Spleen (tissue), 11 donors: Measurements from ENCODE around the gene SLC22A15. TPM values are rescaled to one million over a fixed set of nuclear protein-coding genes. Genes with fewer than 3 reads are reported as not detected.

Source experiments
- DNase-seq: peaks from one replicate; pipeline ENCODE4 v3.0.0-alpha.2; 2020
- H3K27ac ChIP-seq, 8 donors: fragments of 200-600 bp; sonication (generic) in 7 of 8; 1 replicate in 4 of 8; 2 replicates in 4 of 8; pipeline versions ENCODE4 v1.5.0 to v1.8.0; 2016 to 2021; ENCODE audit warnings: inconsistent platforms in 4 of 8, mild to moderate bottlenecking in 4 of 8, moderate library complexity in 1 of 8
- H3K27me3 ChIP-seq, 7 donors: fragments of 200-600 bp; sonication (generic) in 6 of 7; replicated peaks in 1 of 7; 1 replicate in 4 of 7; 2 replicates in 3 of 7; pipeline versions ENCODE4 v1.5.0 to v1.8.0; 2016 to 2021; ENCODE audit warnings: inconsistent platforms in 3 of 7, mild to moderate bottlenecking in 1 of 7
- H3K36me3 ChIP-seq, 6 donors: fragments of 200-600 bp; sonication (generic) in 5 of 6; 1 replicate in 4 of 6; 2 replicates in 2 of 6; pipeline versions ENCODE4 v1.5.0 to v1.8.0; 2016 to 2021; ENCODE audit warnings: inconsistent platforms in 2 of 6
- H3K4me1 ChIP-seq, 6 donors: fragments of 200-600 bp; sonication (generic) in 5 of 6; 1 replicate in 3 of 6; 2 replicates in 3 of 6; pipeline versions ENCODE4 v1.5.0 to v1.8.0; 2016 to 2021; ENCODE audit warnings: inconsistent platforms in 3 of 6
- H3K4me3 ChIP-seq, 8 donors: fragments of 200-600 bp; sonication (generic) in 7 of 8; 1 replicate in 4 of 8; 2 replicates in 4 of 8; pipeline versions ENCODE4 v1.5.0 to v1.8.0; 2016 to 2021; ENCODE audit warnings: inconsistent platforms in 4 of 8, mild to moderate bottlenecking in 4 of 8, moderate library complexity in 2 of 8
- H3K9me3 ChIP-seq, 8 donors: fragments of 200-600 bp; sonication (generic) in 7 of 8; 1 replicate in 4 of 8; 2 replicates in 4 of 8; pipeline versions ENCODE4 v1.5.0 to v1.8.0; 2016 to 2021; ENCODE audit warnings: inconsistent platforms in 4 of 8
- POLR2A ChIP-seq, 3 donors: fragments of 450-650 bp; IDR thresholded peaks; one replicate each; pipeline ENCODE4 v1.5.1; 2017; ENCODE audit warnings: antibody characterized with exemption in 3 of 3, mild to moderate bottlenecking in 1 of 3
- POLR2AphosphoS5 ChIP-seq, 3 donors: sonication (generic); formaldehyde crosslinking; IDR thresholded peaks; one replicate each; pipeline ENCODE4 v1.5.1; 2017; ENCODE audit warnings: antibody characterized with exemption in 3 of 3
- WGBS, 5 donors: extraction: QIAGEN DNeasy Blood & Tissue Kit in 3 of 5; methylation state at CpG; one replicate each; pipeline versions ENCODE4 v1.1.5 to v1.1.7; 2013 to 2018; 5-methylcytosine and 5-hydroxymethylcytosine counted together
- intact Hi-C: fragments of 100-400 bp; cut with DNase I; formaldehyde crosslinking; loops from one replicate; pipeline ENCODE4 v1.15.0; 2023; ENCODE audit warnings: low total_unique reads
- polyA plus RNA-seq, 3 donors: library from polyadenylated mRNA; stranded (reverse); fragments of 200-250 nt; gene quantifications; one replicate each; pipeline ENCODE4 v1.2.1, GENCODE V29; 2013
- total RNA-seq, 7 donors: library from RNA; depleted of rRNA in 3 of 7; stranded (reverse); fragments of >200 nt in 3 of 7; fragmentation: NEBNext Ultra II Directional in 4 of 7; extraction: Animal tissue kit (Norgen Biotek cat#: 25700) in 4 of 7; gene quantifications; one replicate each; pipeline versions ENCODE4 v1.1.0 to v1.2.1, GENCODE V29; 2016 to 2021
- TF ChIP-seq, protein P1 (sequence below), 11 experiments: fragments of 200-600 bp in 7 of 11; fragments of 450-650 bp in 4 of 11; sonication (generic) in 4 of 11; IDR thresholded peaks in 8 of 11; conservative IDR thresholded peaks in 3 of 11; 1 replicate in 7 of 11; 2 replicates in 4 of 11; pipeline versions ENCODE4 v1.4.0 to v1.8.0; 2016 to 2021; ENCODE audit warnings: antibody characterized with exemption in 11 of 11, inconsistent platforms in 4 of 11, mild to moderate bottlenecking in 1 of 11
- donor health status: healthy with polysubstance abuse.
- donor health status: DM: no; HTN: no; CAD: no; lungs with moderate emphysema.
- donor health status: DM: no; HTN: no; CAD: no.
- donor health status: Bipolar disorder and iron deficiency.
- donor health status: healthy.
- donor health status: DM: no; HTN: no; CAD: no.
- donor health status: DM: yes; HTN: yes; CAD: no.

SLC22A15 gene
- total and polyA plus RNA-seq, 10 donors: 1.2 to 24.8 (median 11.2) TPM

GRCh38 chr1:115952547-115952946 lies 23.8 kb upstream of the SLC22A15 start:
- Histone ChIP-seq H3K4me1 (no peaks in the 10 kb centered on the region), H3K9me3 (no peaks in the 10 kb centered on the region), H3K27ac (no peak overlapping the region), H3K36me3 (no peaks in the 10 kb centered on the region), H3K4me3 (no peak overlapping the region), H3K27me3 (peaks cover 0 to 4% (median 0%) of the 10 kb centered on the region in 7 donors)
- TF ChIP-seq, protein P1, sequence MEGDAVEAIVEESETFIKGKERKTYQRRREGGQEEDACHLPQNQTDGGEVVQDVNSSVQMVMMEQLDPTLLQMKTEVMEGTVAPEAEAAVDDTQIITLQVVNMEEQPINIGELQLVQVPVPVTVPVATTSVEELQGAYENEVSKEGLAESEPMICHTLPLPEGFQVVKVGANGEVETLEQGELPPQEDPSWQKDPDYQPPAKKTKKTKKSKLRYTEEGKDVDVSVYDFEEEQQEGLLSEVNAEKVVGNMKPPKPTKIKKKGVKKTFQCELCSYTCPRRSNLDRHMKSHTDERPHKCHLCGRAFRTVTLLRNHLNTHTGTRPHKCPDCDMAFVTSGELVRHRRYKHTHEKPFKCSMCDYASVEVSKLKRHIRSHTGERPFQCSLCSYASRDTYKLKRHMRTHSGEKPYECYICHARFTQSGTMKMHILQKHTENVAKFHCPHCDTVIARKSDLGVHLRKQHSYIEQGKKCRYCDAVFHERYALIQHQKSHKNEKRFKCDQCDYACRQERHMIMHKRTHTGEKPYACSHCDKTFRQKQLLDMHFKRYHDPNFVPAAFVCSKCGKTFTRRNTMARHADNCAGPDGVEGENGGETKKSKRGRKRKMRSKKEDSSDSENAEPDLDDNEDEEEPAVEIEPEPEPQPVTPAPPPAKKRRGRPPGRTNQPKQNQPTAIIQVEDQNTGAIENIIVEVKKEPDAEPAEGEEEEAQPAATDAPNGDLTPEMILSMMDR (IDR thresholded peaks at IDR 0.05 in 8 of 11, conservative IDR thresholded peaks at IDR 0.05 in 3 of 11): no peak
- no peak for TF ChIP-seq POLR2A (IDR thresholded peaks at IDR 0.05)
- TF ChIP-seq POLR2AphosphoS5 (IDR thresholded peaks at IDR 0.05): no peak
- 0% methylated on average over 1 of the region's 1 CpG for WGBS, 5 donors
- no peak for DNase-seq
- intact Hi-C loops: no loop called here

- no peak overlapping the region for H3K4me3 ChIP-seq
- H3K4me1 ChIP-seq: no peaks in the 10 kb centered on the region
- intact Hi-C loops: no loop called here
- no peaks in the 10 kb centered on the region for H3K9me3 ChIP-seq
- no peak for DNase-seq
- TF ChIP-seq POLR2AphosphoS5 (IDR thresholded peaks at IDR 0.05) (no peak), POLR2A (IDR thresholded peaks at IDR 0.05) (no peak)
- TF ChIP-seq, protein P1 (IDR thresholded peaks at IDR 0.05 in 8 of 11, conservative IDR thresholded peaks at IDR 0.05 in 3 of 11): no peak
- peaks cover 0 to 4% (median 0%) of the 10 kb centered on the region in 7 donors for H3K27me3 ChIP-seq
- H3K36me3 ChIP-seq: no peaks in the 10 kb centered on the region
- H3K27ac ChIP-seq: no peak overlapping the region
- WGBS, 5 donors: 26 to 52% (median 39%) methylated on average over 1 of the region's 1 CpG
Observed at GRCh38 chr1:115953180-115953579, 23.1 kb upstream of the SLC22A15 start.

GRCh38 chr1:115954684-115955083 lies 21.6 kb upstream of the SLC22A15 start:
- no peak for DNase-seq
- TF ChIP-seq, protein P1 (IDR thresholded peaks at IDR 0.05 in 8 of 11, conservative IDR thresholded peaks at IDR 0.05 in 3 of 11): no peak
- TF ChIP-seq POLR2AphosphoS5 (IDR thresholded peaks at IDR 0.05) (no peak), POLR2A (IDR thresholded peaks at IDR 0.05) (no peak)
- intact Hi-C loops: no loop called here
- Histone ChIP-seq H3K4me3 (no peak overlapping the region), H3K27ac (no peak overlapping the region), H3K27me3 (peaks cover 0 to 4% (median 0%) of the 10 kb centered on the region in 7 donors), H3K4me1 (no peaks in the 10 kb centered on the region), H3K9me3 (no peaks in the 10 kb centered on the region), H3K36me3 (no peaks in the 10 kb centered on the region)
- WGBS, 5 donors: 84 to 88% (median 87%) methylated on average over 2 of the region's 2 CpGs

DNA sequence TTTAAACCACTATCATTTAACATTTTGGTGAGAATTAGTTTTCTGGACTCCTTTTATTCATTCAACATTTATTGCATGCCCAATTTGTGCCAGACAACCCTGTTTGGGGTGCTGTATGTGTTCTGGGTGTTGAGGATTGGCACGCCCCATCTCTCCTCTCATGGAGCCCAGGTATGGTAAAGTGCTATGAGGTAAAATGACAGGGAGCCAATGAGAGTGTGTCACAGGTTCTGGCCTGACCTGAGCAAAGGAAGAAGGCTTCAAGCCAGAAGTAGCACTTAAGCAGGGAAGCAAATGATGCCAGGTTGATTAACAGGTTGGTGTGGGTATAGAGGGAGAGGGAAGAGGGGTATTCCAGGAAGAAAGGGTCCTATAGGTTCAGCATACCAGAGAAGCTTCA lies 21.1 kb upstream of the SLC22A15 start:
- WGBS, 5 donors: 81 to 93% (median 90%) methylated on average over 1 of the region's 1 CpG
- Histone ChIP-seq H3K4me3 (no peak overlapping the region), H3K36me3 (no peaks in the 10 kb centered on the region), H3K9me3 (no peaks in the 10 kb centered on the region), H3K4me1 (no peaks in the 10 kb centered on the region), H3K27me3 (peaks cover 0 to 4% (median 0%) of the 10 kb centered on the region in 7 donors), H3K27ac (no peak overlapping the region)
- TF ChIP-seq, protein P1 (IDR thresholded peaks at IDR 0.05 in 8 of 11, conservative IDR thresholded peaks at IDR 0.05 in 3 of 11): no peak
- TF ChIP-seq POLR2A (IDR thresholded peaks at IDR 0.05): no peak
- TF ChIP-seq POLR2AphosphoS5 (IDR thresholded peaks at IDR 0.05): no peak
- intact Hi-C loops: no loop called here
- DNase-seq: no peak
